Cardiac septum (tissue), 1 donor: ENCODE measurements around the gene HCRTR2. TPM values are rescaled to one million over a fixed set of nuclear protein-coding genes. Genes with fewer than 3 reads are reported as not detected.
"Not testable (repeated sequence)": the region's sequence is repeated elsewhere in the genome, so short reads cannot be mapped to it uniquely, and the experiment has no call there.

Experiments
- DNase-seq: peaks from one replicate; pipeline ENCODE4 v3.0.0-alpha.2; 2020; ENCODE audit warnings: low spot score
- intact Hi-C: fragments of 100-400 bp; cut with DNase I; formaldehyde crosslinking; loops from one replicate; pipeline ENCODE4 v1.14.0; 2022
- total RNA-seq: library from RNA; stranded (reverse); fragmentation: NEBNext Ultra II Directional; extraction: Animal tissue kit (Norgen Biotek cat#: 25700); gene quantifications from one replicate; pipeline ENCODE4 v1.2.1, GENCODE V29; 2021
- donor health status: DM: no; HTN: no; CAD: no.

The HCRTR2 gene
- total RNA-seq, 1 donor from 2014 or later: not detected

GRCh38 chr6:55297214-55297613 lies 122.9 kb downstream of the HCRTR2 start:
- intact Hi-C loops, DNase-seq: not testable (repeated sequence)

- intact Hi-C loops: no loop called here
- no peak for DNase-seq
These were observed 125.1 kb downstream of the HCRTR2 start for GRCh38 chr6:55299286-55299985.

DNA sequence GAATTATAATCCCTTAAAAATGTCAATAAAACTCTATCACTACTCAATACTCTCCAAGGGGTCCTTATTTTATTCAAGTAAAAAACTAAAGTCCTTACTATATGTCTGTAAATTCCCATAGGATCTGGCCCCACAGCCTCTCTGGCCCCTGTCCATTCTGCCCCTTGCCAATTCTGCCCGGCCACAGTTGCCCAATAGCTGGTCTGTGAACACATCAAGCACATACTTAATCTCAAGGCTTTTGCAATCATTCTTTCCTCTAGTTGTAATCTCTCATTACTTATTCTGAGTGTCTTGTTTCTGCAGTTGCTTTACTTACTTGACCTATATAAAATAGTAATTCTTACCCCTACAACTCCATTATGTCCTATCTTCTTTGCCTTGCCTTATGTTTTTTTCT lies 130.4 kb downstream of the HCRTR2 start:
- DNase-seq: no peak
- intact Hi-C loops: no loop called here

DNA sequence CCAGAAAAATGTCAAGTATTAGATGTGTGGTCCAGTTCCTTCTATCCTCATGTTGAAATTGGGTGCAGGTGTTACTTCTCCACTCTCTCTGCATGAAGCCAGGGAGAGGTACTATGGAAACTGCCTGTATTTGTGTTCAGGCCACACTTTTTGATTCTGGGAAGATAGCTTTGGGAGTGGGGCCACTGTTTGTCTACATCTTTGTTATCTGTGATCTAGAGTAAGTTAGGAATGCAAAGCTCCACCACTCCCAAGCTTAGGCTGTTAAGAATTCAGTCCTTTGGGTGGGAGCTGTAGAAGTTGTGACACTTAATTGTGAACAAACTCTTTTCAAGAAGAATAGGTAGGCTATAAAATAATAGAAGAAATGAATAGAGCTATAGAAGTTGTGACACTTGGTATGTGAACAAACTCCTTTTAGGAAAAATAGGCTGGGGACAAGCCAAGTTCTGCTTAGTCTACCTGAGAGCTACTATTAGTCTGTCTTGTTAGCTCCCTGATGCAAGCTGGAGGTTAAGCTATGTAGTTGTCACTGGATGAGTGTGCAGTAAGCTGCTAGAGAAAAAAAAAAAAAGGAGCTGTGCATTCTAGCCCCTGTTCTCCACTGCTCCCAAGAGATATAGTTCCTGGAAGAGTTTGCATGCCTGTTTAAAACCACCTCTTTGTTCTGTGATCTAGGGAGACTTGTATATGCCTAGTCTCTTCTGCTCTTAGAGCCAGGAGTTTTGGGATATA lies 145.8 kb downstream of the HCRTR2 start:
- intact Hi-C loops: no loop called here
- DNase-seq: no peak

DNA sequence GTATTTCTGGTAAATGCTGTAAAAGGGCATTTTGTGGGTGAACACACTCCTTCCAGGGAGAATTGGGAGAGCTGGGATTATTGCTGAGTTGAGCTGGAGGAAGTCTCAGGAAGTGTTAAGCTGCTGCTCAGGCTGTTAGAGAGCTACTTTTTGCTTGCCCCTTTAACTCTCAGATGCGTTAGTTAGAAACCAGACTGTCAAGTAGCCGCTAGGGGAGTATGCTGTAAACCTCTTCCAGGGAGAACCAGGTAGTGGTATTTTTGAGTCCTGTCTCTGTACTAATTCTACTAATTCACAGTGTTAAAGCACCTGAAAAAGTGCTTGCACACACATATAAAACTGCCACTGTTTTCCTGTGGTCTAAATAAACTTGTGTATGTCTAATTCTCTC lies 146.4 kb downstream of the HCRTR2 start:
- intact Hi-C loops: no loop called here
- no peak for DNase-seq

DNA sequence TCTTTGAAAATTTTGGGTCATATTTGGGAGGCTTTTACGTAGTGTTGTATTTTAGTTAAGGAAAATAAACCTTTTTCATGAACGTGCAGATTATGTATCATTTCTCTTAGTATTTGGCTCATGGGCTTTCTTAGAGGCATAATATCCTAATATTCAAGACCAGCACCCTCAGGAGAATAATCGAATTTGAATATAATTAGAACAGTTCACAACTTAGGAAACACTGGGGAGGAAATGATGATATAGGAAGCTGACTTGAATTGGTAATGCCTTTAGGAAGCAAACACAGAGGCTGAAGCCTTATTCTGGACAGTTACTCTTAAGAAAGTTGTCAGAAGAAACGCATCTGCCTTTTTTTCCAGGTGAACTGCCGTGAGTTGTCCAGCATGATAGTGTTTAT lies 152.9 kb downstream of the HCRTR2 start, which contains the start of gene GFRAL:
GFRAL (plus strand) TSS at position 301 of the 400 bp plus-strand sequence; CDS start at position 387, 86 bp downstream.
- intact Hi-C loops: no loop called here
- DNase-seq: no peak

Other genes starting within 250 kb of the HCRTR2 start
- not detected for gene GFRAL, start 153.0 kb downstream of the HCRTR2 start, total RNA-seq